ENCODE data around the gene TPK1. TPM values are rescaled to one million over a fixed set of nuclear protein-coding genes. Genes with fewer than 3 reads are reported as not detected.

TPK1 gene
- total RNA-seq, 1 donor from 2014 or later: 2.2 TPM

GRCh38 chr7:144777005-144777839 lies 58.6 kb downstream of the TPK1 start:
- H3K4me2 ChIP-seq (ENCODE audit: low read length): no peak overlapping the region
- Mint-ChIP-seq H3K4me3 (ENCODE audit: unreplicated experiment) (no peak overlapping the region), H3K9me3 (ENCODE audit: unreplicated experiment) (peaks cover 3% of the 10 kb centered on the region), H3K36me3 (ENCODE audit: low read depth, unreplicated experiment) (no peaks in the 10 kb centered on the region), H3K27me3 (ENCODE audit: low read depth, unreplicated experiment) (no peaks in the 10 kb centered on the region), H3K4me1 (ENCODE audit: low read depth, unreplicated experiment) (no peaks in the 10 kb centered on the region), H3K27ac (ENCODE audit: unreplicated experiment) (no peak overlapping the region)
- H3K9ac ChIP-seq (ENCODE audit: low read length): no peak overlapping the region
- DNase-seq (ENCODE audit: low read depth): no peak
- H3K4me3 ChIP-seq (ENCODE audit: insufficient read depth, low read depth, low read length): no peak overlapping the region
- no peaks in the 10 kb centered on the region for H3K79me2 ChIP-seq (ENCODE audit: insufficient read depth, low read length)
- no peak overlapping the region for H3K27ac ChIP-seq (ENCODE audit: low read depth, low read length)
- no peaks in the 10 kb centered on the region for H4K20me1 ChIP-seq (ENCODE audit: insufficient read depth, low read length)
- H3K9me3 ChIP-seq (ENCODE audit: insufficient read depth, low read depth, low read length): no peaks in the 10 kb centered on the region
- no peak for FAIRE-seq
- no peaks in the 10 kb centered on the region for H3K36me3 ChIP-seq (ENCODE audit: insufficient read depth, low read length)
- TF ChIP-seq CTCF (IDR thresholded peaks at IDR 0.05; ENCODE audit: insufficient read depth, low read depth, low read length) (no peak), EZH2 (IDR thresholded peaks at IDR 0.05; ENCODE audit: insufficient read depth, low read length) (no peak)
- H3K4me1 ChIP-seq (ENCODE audit: insufficient read depth, low read length): no peaks in the 10 kb centered on the region
- no peak overlapping the region for H2AFZ ChIP-seq (ENCODE audit: low read depth, low read length)
- H3K27me3 ChIP-seq (ENCODE audit: insufficient read depth, low read length): no peaks in the 10 kb centered on the region

DNA sequence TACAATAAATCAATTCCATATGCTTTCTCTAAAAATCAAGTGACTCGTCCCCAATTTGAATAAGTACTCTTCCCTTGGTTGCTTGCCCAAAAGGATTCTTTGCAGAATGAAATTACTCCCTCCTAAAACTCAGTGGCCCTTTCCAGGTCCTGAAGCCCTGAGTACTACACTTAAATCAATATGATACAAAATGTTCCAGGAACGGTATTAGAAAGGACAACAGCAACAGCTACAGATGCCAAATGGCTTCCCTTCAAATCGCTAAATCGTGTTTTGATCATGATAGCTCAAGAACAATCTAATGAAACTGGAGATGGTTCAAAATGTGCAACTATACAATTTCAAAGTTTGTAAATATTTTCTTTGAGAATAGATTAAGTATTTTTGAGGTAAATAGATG lies 59.4 kb downstream of the TPK1 start:
- no peaks in the 10 kb centered on the region for H3K9me3 ChIP-seq (ENCODE audit: insufficient read depth, low read depth, low read length)
- no peak for FAIRE-seq
- H3K9ac ChIP-seq (ENCODE audit: low read length): no peak overlapping the region
- no peaks in the 10 kb centered on the region for H3K27me3 ChIP-seq (ENCODE audit: insufficient read depth, low read length)
- Mint-ChIP-seq H3K4me1 (ENCODE audit: low read depth, unreplicated experiment) (no peaks in the 10 kb centered on the region), H3K4me3 (ENCODE audit: unreplicated experiment) (no peak overlapping the region), H3K9me3 (ENCODE audit: unreplicated experiment) (peaks cover 3% of the 10 kb centered on the region), H3K27me3 (ENCODE audit: low read depth, unreplicated experiment) (no peaks in the 10 kb centered on the region), H3K27ac (ENCODE audit: unreplicated experiment) (no peak overlapping the region), H3K36me3 (ENCODE audit: low read depth, unreplicated experiment) (no peaks in the 10 kb centered on the region)
- no peak for DNase-seq (ENCODE audit: low read depth)
- no peak overlapping the region for H2AFZ ChIP-seq (ENCODE audit: low read depth, low read length)
- H3K36me3 ChIP-seq (ENCODE audit: insufficient read depth, low read length): no peaks in the 10 kb centered on the region
- no peaks in the 10 kb centered on the region for H3K79me2 ChIP-seq (ENCODE audit: insufficient read depth, low read length)
- H3K4me1 ChIP-seq (ENCODE audit: insufficient read depth, low read length): no peaks in the 10 kb centered on the region
- H3K27ac ChIP-seq (ENCODE audit: low read depth, low read length): no peak overlapping the region
- no peaks in the 10 kb centered on the region for H4K20me1 ChIP-seq (ENCODE audit: insufficient read depth, low read length)
- no peak overlapping the region for H3K4me3 ChIP-seq (ENCODE audit: insufficient read depth, low read depth, low read length)
- no peak overlapping the region for H3K4me2 ChIP-seq (ENCODE audit: low read length)
- TF ChIP-seq CTCF (IDR thresholded peaks at IDR 0.05; ENCODE audit: insufficient read depth, low read depth, low read length) (no peak), EZH2 (IDR thresholded peaks at IDR 0.05; ENCODE audit: insufficient read depth, low read length) (no peak)

DNA sequence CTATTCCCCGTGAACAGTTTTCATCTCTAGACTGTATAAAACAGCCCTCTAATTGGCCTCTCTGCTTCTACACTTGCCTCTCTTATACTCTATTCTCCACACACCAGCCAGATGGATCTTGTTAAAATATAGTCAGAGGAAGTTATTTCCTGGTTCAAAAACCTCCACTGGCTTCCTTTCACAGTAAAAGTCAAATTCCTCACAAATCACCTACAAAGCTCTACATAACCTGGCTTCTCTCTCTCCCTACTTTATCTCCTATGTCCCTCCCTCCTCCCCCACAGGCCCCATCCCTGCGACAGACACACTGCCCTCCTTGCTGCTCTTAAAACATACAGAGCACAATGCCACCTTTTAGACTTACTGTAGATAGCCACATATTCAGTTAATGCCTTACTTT lies 60.1 kb downstream of the TPK1 start:
- Mint-ChIP-seq H3K4me1 (ENCODE audit: low read depth, unreplicated experiment) (no peaks in the 10 kb centered on the region), H3K4me3 (ENCODE audit: unreplicated experiment) (no peak overlapping the region), H3K36me3 (ENCODE audit: low read depth, unreplicated experiment) (no peaks in the 10 kb centered on the region), H3K27me3 (ENCODE audit: low read depth, unreplicated experiment) (no peaks in the 10 kb centered on the region), H3K27ac (ENCODE audit: unreplicated experiment) (no peak overlapping the region), H3K9me3 (ENCODE audit: unreplicated experiment) (peaks cover 3% of the 10 kb centered on the region)
- no peaks in the 10 kb centered on the region for H3K4me1 ChIP-seq (ENCODE audit: insufficient read depth, low read length)
- DNase-seq (ENCODE audit: low read depth) (no peak), FAIRE-seq (no peak)
- no peak overlapping the region for H3K27ac ChIP-seq (ENCODE audit: low read depth, low read length)
- H3K36me3 ChIP-seq (ENCODE audit: insufficient read depth, low read length): no peaks in the 10 kb centered on the region
- H3K4me2 ChIP-seq (ENCODE audit: low read length): no peak overlapping the region
- H3K27me3 ChIP-seq (ENCODE audit: insufficient read depth, low read length): no peaks in the 10 kb centered on the region
- H3K9me3 ChIP-seq (ENCODE audit: insufficient read depth, low read depth, low read length): no peaks in the 10 kb centered on the region
- H4K20me1 ChIP-seq (ENCODE audit: insufficient read depth, low read length): no peaks in the 10 kb centered on the region
- no peak overlapping the region for H2AFZ ChIP-seq (ENCODE audit: low read depth, low read length)
- no peak for TF ChIP-seq EZH2 (IDR thresholded peaks at IDR 0.05; ENCODE audit: insufficient read depth, low read length)
- TF ChIP-seq CTCF (IDR thresholded peaks at IDR 0.05; ENCODE audit: insufficient read depth, low read depth, low read length): no peak
- no peak overlapping the region for H3K4me3 ChIP-seq (ENCODE audit: insufficient read depth, low read depth, low read length)
- H3K9ac ChIP-seq (ENCODE audit: low read length): no peak overlapping the region
- no peaks in the 10 kb centered on the region for H3K79me2 ChIP-seq (ENCODE audit: insufficient read depth, low read length)

Measured in astrocyte (in vitro differentiated cells and primary cell).